Measurements from ENCODE around the gene ADCK1. TPM values are rescaled to one million over a fixed set of nuclear protein-coding genes. Genes with fewer than 3 reads are reported as not detected.

ADCK1 gene
- total and polyA plus RNA-seq, 2 of the 13 experiments (the other 11 are each of a cell fraction or from before 2014, with no cell fraction given), result 3.9 to 6.3 TPM

- POLR2A ChIA-PET, result no interaction called here
- H3K4me3 ChIP-seq (replicated peaks in 1 of 3; ENCODE audit: insufficient read depth in 1 of 3, low read depth in 2 of 3, low read length in 3 of 3), result no peak overlapping the region
- no peak overlapping the region for H3K9ac ChIP-seq (ENCODE audit: insufficient read depth, low read depth, low read length)
- no peak for FAIRE-seq
- H3K9me3 ChIP-seq (ENCODE audit: low read length), result no peaks in the 10 kb centered on the region
- ATAC-seq, result no peak
- H3K27me3 ChIP-seq (ENCODE audit: control insufficient read depth in 1 of 2, insufficient read depth in 2 of 2, low read length in 2 of 2), result no peaks in the 10 kb centered on the region; a peak in 2 of 5 replicates
- H3K36me3 ChIP-seq (replicated peaks in 1 of 2; ENCODE audit: control insufficient read depth in 1 of 2, insufficient read depth in 2 of 2, low read length in 2 of 2), result no peaks in the 10 kb centered on the region
- no peak for DNase-seq (ENCODE audit: low spot score)
- no peak overlapping the region for H3K27ac ChIP-seq (ENCODE audit: extremely low read length, insufficient read depth, low read length)
- WGBS (ENCODE audit: low lambda C conversion rate), result 28% methylated on average over 3 of the region's 4 CpGs
- H2AFZ ChIP-seq (ENCODE audit: low read length), result no peak overlapping the region
- no peak overlapping the region for H3K4me2 ChIP-seq (ENCODE audit: low read depth, low read length)
- 0 out of 2 replicates have a peak, but pooled peaks cover 4% of the 10 kb centered on the region for H3K4me1 ChIP-seq (ENCODE audit: insufficient read depth, low read length)
- intact Hi-C loops (cut with micrococcal nuclease; ENCODE audit: unreplicated experiment) (no loop called here), in situ Hi-C loops (cut with HindIII; ENCODE audit: extremely low pct_ligation_motif_present, low pct_unique_long_range_greater_than_20kb) (no loop called here)
- CTCF ChIA-PET (ENCODE audit: low intra/inter-chr PET ratio, low total read pairs), result no interaction called here
- H3K79me2 ChIP-seq (ENCODE audit: insufficient read depth, low read length), result no peaks in the 10 kb centered on the region
- H4K20me1 ChIP-seq (ENCODE audit: insufficient read depth, low read length), result no peaks in the 10 kb centered on the region
- no TSS peak for BruUV-seq (replicated peaks)
- TF ChIP-seq RBM39 (IDR thresholded peaks at IDR 0.05; ENCODE audit: low read depth, low read length, poor library complexity, severe bottlenecking) (no peak), ZNF777 (CRISPR knock-in tag; IDR thresholded peaks at IDR 0.05) (no peak), ZNF317 (CRISPR knock-in tag; IDR thresholded peaks at IDR 0.05) (no peak), ZNF83 (CRISPR knock-in tag; IDR thresholded peaks at IDR 0.05; ENCODE audit: borderline replicate concordance) (no peak), NONO (IDR thresholded peaks at IDR 0.05) (no peak), NONO (CRISPR knock-in tag; conservative IDR thresholded peaks at IDR 0.05) (no peak), TRIM24 (CRISPR knock-in tag; IDR thresholded peaks at IDR 0.05) (no peak), CEBPZ (IDR thresholded peaks at IDR 0.05; ENCODE audit: low read length) (no peak), HIVEP1 (CRISPR knock-in tag; IDR thresholded peaks at IDR 0.05) (no peak), TFAP4 (IDR thresholded peaks at IDR 0.05; ENCODE audit: borderline replicate concordance, low read depth) (no peak), ZBTB44 (CRISPR knock-in tag; IDR thresholded peaks at IDR 0.05) (no peak), AHDC1 (CRISPR knock-in tag; IDR thresholded peaks at IDR 0.05; ENCODE audit: borderline replicate concordance) (no peak), ONECUT2 (CRISPR knock-in tag; IDR thresholded peaks at IDR 0.05) (no peak), KDM3A (CRISPR knock-in tag; IDR thresholded peaks at IDR 0.05; ENCODE audit: low read depth) (no peak), ZNF460 (CRISPR knock-in tag; IDR thresholded peaks at IDR 0.05; ENCODE audit: borderline replicate concordance) (no peak)
These were observed 165.1 kb downstream of the ADCK1 start for GRCh38 chr14:77965050-77965449.

Data from HepG2 (cell line).